ENCODE results near the gene KRTAP10-8.
"Not testable (repeated sequence)": the region's sequence is repeated elsewhere in the genome, so short reads cannot be mapped to it uniquely, and the experiment has no call there.

Gene KRTAP10-8

GRCh38 chr21:44618504-44618903 is 6.6 kb downstream of the KRTAP10-8 start:
- no peak for DNase-seq (ENCODE audit: low spot score)

- DNase-seq (ENCODE audit: low spot score), result no peak
These were observed 7.0 kb downstream of the KRTAP10-8 start for GRCh38 chr21:44618909-44619308.

GRCh38 chr21:44619886-44620285 is 8.0 kb downstream of the KRTAP10-8 start:
- no peak for DNase-seq (ENCODE audit: low spot score)

- no peak for DNase-seq (ENCODE audit: low spot score)
These were observed 11.7 kb downstream of the KRTAP10-8 start for GRCh38 chr21:44623575-44623974.

GRCh38 chr21:44625756-44626155 is 13.9 kb downstream of the KRTAP10-8 start:
- no peak for DNase-seq (ENCODE audit: low spot score)

GRCh38 chr21:44626262-44626661 is 14.4 kb downstream of the KRTAP10-8 start:
- no peak for DNase-seq (ENCODE audit: low spot score)

- DNase-seq (ENCODE audit: low spot score), result no peak
These were observed 14.8 kb downstream of the KRTAP10-8 start, which contains the start of gene KRTAP10-9 for GRCh38 chr21:44626673-44627143. Gene KRTAP10-9 (plus strand): TSS chr21:44627093. CDS start chr21:44627172, 79 bp downstream.

GRCh38 chr21:44627181-44627822 is 15.4 kb downstream of the KRTAP10-8 start:
- DNase-seq (ENCODE audit: low spot score), result not testable (repeated sequence)

- not testable (repeated sequence) for DNase-seq (ENCODE audit: low spot score)
These were observed 16.0 kb downstream of the KRTAP10-8 start for GRCh38 chr21:44627831-44628233.

GRCh38 chr21:44628707-44629391 is 17.0 kb downstream of the KRTAP10-8 start:
- DNase-seq (ENCODE audit: low spot score), result no peak

- no peak for DNase-seq (ENCODE audit: low spot score)
These were observed 18.6 kb downstream of the KRTAP10-8 start for GRCh38 chr21:44630440-44630839.

- no peak for DNase-seq (ENCODE audit: low spot score)
These were observed 20.2 kb downstream of the KRTAP10-8 start for GRCh38 chr21:44632067-44632466.

GRCh38 chr21:44636209-44637017 is 24.5 kb downstream of the KRTAP10-8 start:
- DNase-seq (ENCODE audit: low spot score), result no peak

GRCh38 chr21:44637018-44637850 is 25.4 kb downstream of the KRTAP10-8 start, which contains the start of gene KRTAP10-10:
Gene KRTAP10-10 (plus strand): TSS chr21:44637356. CDS start chr21:44637418, 62 bp downstream.
- DNase-seq (ENCODE audit: low spot score), result no peak

- not testable (repeated sequence) for DNase-seq (ENCODE audit: low spot score)
These were observed 26.0 kb downstream of the KRTAP10-8 start for GRCh38 chr21:44637851-44638348.

GRCh38 chr21:44638506-44639330 is 26.8 kb downstream of the KRTAP10-8 start:
- DNase-seq (ENCODE audit: low spot score), result not testable (repeated sequence)

GRCh38 chr21:44639331-44639655 is 27.4 kb downstream of the KRTAP10-8 start:
- no peak for DNase-seq (ENCODE audit: low spot score)

- DNase-seq (ENCODE audit: low spot score), result no peak
These were observed 28.9 kb downstream of the KRTAP10-8 start for GRCh38 chr21:44640761-44641160.

GRCh38 chr21:44643741-44644310 is 31.9 kb downstream of the KRTAP10-8 start:
- DNase-seq (ENCODE audit: low spot score), result no peak

GRCh38 chr21:44644878-44645277 is 33.0 kb downstream of the KRTAP10-8 start:
- DNase-seq (ENCODE audit: low spot score), result no peak

All from hematopoietic multipotent progenitor cell treated with erythropoietin and hydrocortisone succinate and interleukin-3 and kit ligand, for 15 days (in vitro differentiated cells).